HepG2 (cell line): ENCODE data around the gene MLX. TPM values are rescaled to one million over a fixed set of nuclear protein-coding genes. Genes with fewer than 3 reads are reported as not detected.

Experiments
- ARID3A ChIP-seq: IDR thresholded peaks from 2 replicates; pipeline ENCODE4 v1.6.1; 2012; ENCODE audit warnings: low read depth, low read length, improper control_type of control experiment
- GFI1 ChIP-seq: sonication (generic); formaldehyde crosslinking; IDR thresholded peaks from 2 replicates; pipeline ENCODE4 v1.5.0; 2020; ENCODE audit warnings: missing genetic modification reagents, mild to moderate bottlenecking, borderline replicate concordance
- HMGA1 ChIP-seq: sonication (generic); formaldehyde crosslinking; conservative IDR thresholded peaks from 2 replicates; pipeline ENCODE4 v1.4.0; 2020; ENCODE audit warnings: missing genetic modification reagents
- IKZF4 ChIP-seq: sonication (generic); formaldehyde crosslinking; IDR thresholded peaks from 2 replicates; pipeline ENCODE4 v1.5.1; 2020; ENCODE audit warnings: borderline replicate concordance, mild to moderate bottlenecking, low read depth, missing genetic modification reagents; ENCODE audit errors: not compliant biosample characterization
- NFIB ChIP-seq: sonication (generic); formaldehyde crosslinking; IDR thresholded peaks from 2 replicates; pipeline ENCODE4 v1.9.0; 2021; ENCODE audit warnings: missing genetic modification reagents, mild to moderate bottlenecking, borderline replicate concordance
- RARA ChIP-seq: IDR thresholded peaks from 2 replicates; pipeline ENCODE4 v1.6.1; 2016; ENCODE audit warnings: missing genetic modification reagents, missing compliant biosample characterization
- SATB2 ChIP-seq: sonication (generic); formaldehyde crosslinking; IDR thresholded peaks from 2 replicates; pipeline ENCODE4 v1.5.0; 2020; ENCODE audit warnings: missing genetic modification reagents
- SOX13 ChIP-seq, 3 experiments: fragments of 450-650 bp in 1 of 3; sonication (generic) in 1 of 3; formaldehyde crosslinking in 1 of 3; IDR thresholded peaks in 2 of 3; conservative IDR thresholded peaks in 1 of 3; 2 replicates each; pipeline versions ENCODE4 v1.5.0 to v1.6.1; 2016 to 2020; ENCODE audit warnings: antibody characterized with exemption in 1 of 3, mild to moderate bottlenecking in 1 of 3, missing compliant biosample characterization in 1 of 3, missing genetic modification reagents in 1 of 3, moderate library complexity in 1 of 3
- SP5 ChIP-seq: IDR thresholded peaks from 2 replicates; pipeline ENCODE4 v1.6.1; 2016; ENCODE audit warnings: low read depth, borderline replicate concordance
- ZNF292 ChIP-seq: sonication (generic); formaldehyde crosslinking; IDR thresholded peaks from 2 replicates; pipeline ENCODE4 v1.8.1; 2022; ENCODE audit warnings: mild to moderate bottlenecking, low read depth, missing genetic modification reagents, borderline replicate concordance
- ZNF3 ChIP-seq: IDR thresholded peaks from 2 replicates; pipeline ENCODE4 v1.7.0; 2017; ENCODE audit warnings: inconsistent platforms
- ZNF576 ChIP-seq: sonication (generic); formaldehyde crosslinking; IDR thresholded peaks from 2 replicates; pipeline ENCODE4 v1.4.0; 2020; ENCODE audit warnings: mild to moderate bottlenecking, missing genetic modification reagents
- ZNF670 ChIP-seq: sonication (generic); formaldehyde crosslinking; IDR thresholded peaks from 2 replicates; pipeline ENCODE4 v1.8.0; 2022; ENCODE audit warnings: mild to moderate bottlenecking, missing genetic modification reagents, borderline replicate concordance
- polyA plus RNA-seq, 8 experiments: library from polyadenylated mRNA; depleted of rRNA in 3 of 8; stranded (reverse) in 7 of 8; unstranded in 1 of 8; fragments of >200 nt; fragmentation: Illumina TruSeq in 4 of 8; extraction: Trizol in 4 of 8; gene quantifications; 2 replicates each; pipeline versions ENCODE4 v1.2.1 to v1.2.3, GENCODE V29; 2011 to 2016; ENCODE audit warnings: low read depth in 4 of 8, missing spikeins in 1 of 8, mixed read lengths in 1 of 8; ENCODE audit not compliant: insufficient read depth in 1 of 8
- total RNA-seq, 5 experiments: library from RNA; depleted of rRNA; stranded (reverse); fragments of >200 nt; fragmentation: Illumina TruSeq; extraction: Trizol; gene quantifications; 2 replicates each; pipeline ENCODE4 v1.2.3, GENCODE V29; 2016; ENCODE audit warnings: low read depth in 1 of 5
- TF ChIP-seq, protein P1 (sequence below): sonication (generic); formaldehyde crosslinking; IDR thresholded peaks from 2 replicates; pipeline ENCODE4 v1.8.1; 2022; ENCODE audit warnings: low read depth, mild to moderate bottlenecking, missing genetic modification reagents
- TF ChIP-seq, protein P2 (sequence below): IDR thresholded peaks from 2 replicates; pipeline ENCODE4 v1.6.1; 2016; ENCODE audit warnings: missing genetic modification reagents, missing compliant biosample characterization
- TF ChIP-seq, protein P3 (sequence below): sonication (generic); formaldehyde crosslinking; IDR thresholded peaks from 2 replicates; pipeline ENCODE4 v1.5.0; 2020; ENCODE audit warnings: mild to moderate bottlenecking, missing genetic modification reagents
- TF ChIP-seq, protein P4 (sequence below): sonication (generic); formaldehyde crosslinking; conservative IDR thresholded peaks from 2 replicates; pipeline ENCODE4 v1.8.1; 2023; ENCODE audit warnings: missing genetic modification reagents

MLX gene
- total and polyA plus RNA-seq, 2 of the 13 experiments (the other 11 are each of a cell fraction or from before 2014, with no cell fraction given) = 38.9 to 74.4 TPM

DNA sequence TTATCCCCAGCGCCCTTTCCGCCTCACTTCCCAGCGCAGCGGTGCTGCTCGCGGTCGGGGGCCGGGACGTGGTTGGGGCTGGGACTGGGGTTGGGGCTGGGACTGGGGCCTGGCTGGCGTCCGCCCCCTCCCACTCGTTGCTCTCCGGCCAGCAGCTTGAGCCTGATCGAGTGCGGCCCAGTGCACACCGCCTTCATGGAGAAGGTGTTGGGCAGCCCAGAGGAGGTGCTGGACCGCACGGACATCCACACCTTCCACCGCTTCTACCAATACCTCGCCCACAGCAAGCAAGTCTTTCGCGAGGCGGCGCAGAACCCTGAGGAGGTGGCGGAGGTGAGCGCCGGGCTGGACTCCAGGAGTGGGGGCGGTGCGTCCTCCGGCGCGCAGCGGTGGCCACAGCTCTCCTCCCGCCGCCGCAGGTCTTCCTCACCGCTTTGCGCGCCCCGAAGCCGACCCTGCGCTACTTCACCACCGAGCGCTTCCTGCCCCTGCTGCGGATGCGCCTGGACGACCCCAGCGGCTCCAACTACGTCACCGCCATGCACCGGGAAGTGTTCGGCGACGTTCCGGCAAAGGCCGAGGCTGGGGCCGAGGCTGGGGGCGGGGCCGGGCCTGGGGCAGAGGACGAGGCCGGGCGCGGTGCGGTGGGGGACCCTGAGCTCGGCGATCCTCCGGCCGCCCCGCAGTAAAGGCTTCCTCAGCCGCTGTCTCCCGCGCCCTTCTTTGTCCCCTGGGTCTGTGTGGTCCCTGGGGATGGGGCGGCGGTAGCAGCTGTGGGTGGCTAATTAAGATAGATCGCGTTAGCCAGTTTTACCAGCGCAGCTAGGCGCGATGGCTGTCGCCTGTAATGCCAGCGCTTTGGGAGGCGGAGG, 12.4 kb upstream of the MLX start (continued):
- TF ChIP-seq, protein P1, sequence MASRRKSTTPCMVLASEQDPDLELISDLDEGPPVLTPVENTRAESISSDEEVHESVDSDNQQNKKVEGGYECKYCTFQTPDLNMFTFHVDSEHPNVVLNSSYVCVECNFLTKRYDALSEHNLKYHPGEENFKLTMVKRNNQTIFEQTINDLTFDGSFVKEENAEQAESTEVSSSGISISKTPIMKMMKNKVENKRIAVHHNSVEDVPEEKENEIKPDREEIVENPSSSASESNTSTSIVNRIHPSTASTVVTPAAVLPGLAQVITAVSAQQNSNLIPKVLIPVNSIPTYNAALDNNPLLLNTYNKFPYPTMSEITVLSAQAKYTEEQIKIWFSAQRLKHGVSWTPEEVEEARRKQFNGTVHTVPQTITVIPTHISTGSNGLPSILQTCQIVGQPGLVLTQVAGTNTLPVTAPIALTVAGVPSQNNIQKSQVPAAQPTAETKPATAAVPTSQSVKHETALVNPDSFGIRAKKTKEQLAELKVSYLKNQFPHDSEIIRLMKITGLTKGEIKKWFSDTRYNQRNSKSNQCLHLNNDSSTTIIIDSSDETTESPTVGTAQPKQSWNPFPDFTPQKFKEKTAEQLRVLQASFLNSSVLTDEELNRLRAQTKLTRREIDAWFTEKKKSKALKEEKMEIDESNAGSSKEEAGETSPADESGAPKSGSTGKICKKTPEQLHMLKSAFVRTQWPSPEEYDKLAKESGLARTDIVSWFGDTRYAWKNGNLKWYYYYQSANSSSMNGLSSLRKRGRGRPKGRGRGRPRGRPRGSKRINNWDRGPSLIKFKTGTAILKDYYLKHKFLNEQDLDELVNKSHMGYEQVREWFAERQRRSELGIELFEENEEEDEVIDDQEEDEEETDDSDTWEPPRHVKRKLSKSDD (CRISPR knock-in tag) = peak; percentile 89; the same call in 1 of the 2 replicates
- TF ChIP-seq ARID3A (no peak), SOX13 (IDR thresholded peaks at IDR 0.05) (no peak), SOX13 (CRISPR knock-in tag; conservative IDR thresholded peaks at IDR 0.05 in 1 of 2, IDR thresholded peaks at IDR 0.05 in 1 of 2) (peak in 1 of 2 experiments; percentile 61; a peak in 2 of 4 replicates), SATB2 (CRISPR knock-in tag) (no peak), HMGA1 (CRISPR knock-in tag) (no peak), IKZF4 (CRISPR knock-in tag) (no peak), ZNF576 (CRISPR knock-in tag) (peak; percentile 95; the same call in 1 of the 2 replicates), GFI1 (no peak; the same call in 1 of the 2 replicates), RARA (CRISPR knock-in tag) (peak; percentile 76), ZNF3 (CRISPR knock-in tag) (no peak), ZNF292 (CRISPR knock-in tag) (peak; percentile 39; the same call in 1 of the 2 replicates), NFIB (CRISPR knock-in tag) (no peak), ZNF670 (CRISPR knock-in tag) (peak; percentile 61; the same call in 1 of the 2 replicates), SP5 (CRISPR knock-in tag) (peak; percentile 91)
- TF ChIP-seq, protein P2, sequence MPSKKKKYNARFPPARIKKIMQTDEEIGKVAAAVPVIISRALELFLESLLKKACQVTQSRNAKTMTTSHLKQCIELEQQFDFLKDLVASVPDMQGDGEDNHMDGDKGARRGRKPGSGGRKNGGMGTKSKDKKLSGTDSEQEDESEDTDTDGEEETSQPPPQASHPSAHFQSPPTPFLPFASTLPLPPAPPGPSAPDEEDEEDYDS (CRISPR knock-in tag) = peak; percentile 91
- TF ChIP-seq, protein P3, sequence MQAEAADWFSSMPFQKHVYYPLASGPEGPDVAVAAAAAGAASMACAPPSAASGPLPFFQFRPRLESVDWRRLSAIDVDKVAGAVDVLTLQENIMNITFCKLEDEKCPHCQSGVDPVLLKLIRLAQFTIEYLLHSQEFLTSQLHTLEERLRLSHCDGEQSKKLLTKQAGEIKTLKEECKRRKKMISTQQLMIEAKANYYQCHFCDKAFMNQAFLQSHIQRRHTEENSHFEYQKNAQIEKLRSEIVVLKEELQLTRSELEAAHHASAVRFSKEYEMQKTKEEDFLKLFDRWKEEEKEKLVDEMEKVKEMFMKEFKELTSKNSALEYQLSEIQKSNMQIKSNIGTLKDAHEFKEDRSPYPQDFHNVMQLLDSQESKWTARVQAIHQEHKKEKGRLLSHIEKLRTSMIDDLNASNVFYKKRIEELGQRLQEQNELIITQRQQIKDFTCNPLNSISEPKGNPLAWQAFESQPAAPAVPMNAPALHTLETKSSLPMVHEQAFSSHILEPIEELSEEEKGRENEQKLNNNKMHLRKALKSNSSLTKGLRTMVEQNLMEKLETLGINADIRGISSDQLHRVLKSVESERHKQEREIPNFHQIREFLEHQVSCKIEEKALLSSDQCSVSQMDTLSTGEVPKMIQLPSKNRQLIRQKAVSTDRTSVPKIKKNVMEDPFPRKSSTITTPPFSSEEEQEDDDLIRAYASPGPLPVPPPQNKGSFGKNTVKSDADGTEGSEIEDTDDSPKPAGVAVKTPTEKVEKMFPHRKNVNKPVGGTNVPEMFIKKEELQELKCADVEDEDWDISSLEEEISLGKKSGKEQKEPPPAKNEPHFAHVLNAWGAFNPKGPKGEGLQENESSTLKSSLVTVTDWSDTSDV (CRISPR knock-in tag) = no peak; the same call in 1 of the 2 replicates
- TF ChIP-seq, protein P4, sequence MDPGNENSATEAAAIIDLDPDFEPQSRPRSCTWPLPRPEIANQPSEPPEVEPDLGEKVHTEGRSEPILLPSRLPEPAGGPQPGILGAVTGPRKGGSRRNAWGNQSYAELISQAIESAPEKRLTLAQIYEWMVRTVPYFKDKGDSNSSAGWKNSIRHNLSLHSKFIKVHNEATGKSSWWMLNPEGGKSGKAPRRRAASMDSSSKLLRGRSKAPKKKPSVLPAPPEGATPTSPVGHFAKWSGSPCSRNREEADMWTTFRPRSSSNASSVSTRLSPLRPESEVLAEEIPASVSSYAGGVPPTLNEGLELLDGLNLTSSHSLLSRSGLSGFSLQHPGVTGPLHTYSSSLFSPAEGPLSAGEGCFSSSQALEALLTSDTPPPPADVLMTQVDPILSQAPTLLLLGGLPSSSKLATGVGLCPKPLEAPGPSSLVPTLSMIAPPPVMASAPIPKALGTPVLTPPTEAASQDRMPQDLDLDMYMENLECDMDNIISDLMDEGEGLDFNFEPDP (CRISPR knock-in tag) = no peak
